Inferior parietal cortex (tissue), 1 donor: ENCODE data around the gene NSUN2.
A peak's percentile ranks its signal among the peaks of the same experiment; 100 is the strongest.
"Not testable (repeated sequence)": the region's sequence is repeated elsewhere in the genome, so short reads cannot be mapped to it uniquely, and the experiment has no call there.

Source experiments
- DNase-seq: peaks from one replicate; pipeline ENCODE4 v3.0.0-alpha.2; 2016; ENCODE audit errors: extremely low spot score

The NSUN2 gene

DNA sequence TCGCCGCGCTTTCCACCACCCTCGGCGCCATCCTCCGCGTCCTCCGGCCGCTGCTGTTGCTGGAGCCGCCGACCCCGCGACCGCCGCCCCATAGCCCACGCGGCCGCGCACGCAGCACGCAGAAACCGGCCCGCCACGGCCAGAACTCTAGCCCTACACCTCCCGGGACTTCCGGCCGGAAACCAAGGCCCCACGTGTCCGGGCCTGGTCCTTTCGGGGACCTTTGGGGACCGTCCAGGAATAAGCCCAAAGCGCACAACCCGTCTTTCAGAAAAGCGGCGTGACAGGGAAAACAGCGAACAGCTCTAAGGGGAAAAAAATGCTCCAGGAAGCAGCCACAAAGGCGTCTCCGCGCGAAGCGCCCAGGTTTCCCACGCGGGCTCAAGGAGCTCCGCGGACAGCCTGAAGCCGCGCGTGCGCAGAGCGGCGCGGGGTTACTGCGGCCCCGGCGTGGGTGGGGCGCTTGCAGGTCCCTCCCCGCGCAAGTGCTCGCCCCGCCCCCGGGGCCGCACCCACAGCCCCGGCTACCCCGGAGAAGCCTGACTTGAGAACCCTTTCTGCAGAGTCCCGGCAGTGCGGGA, at the start of gene NSUN2, which contains the start of gene SRD5A1:
Gene NSUN2 (minus strand): TSS at position 157 of the 581 bp plus-strand sequence. CDS start 65 bp downstream, at position 92.
Gene SRD5A1 (plus strand): TSS at position 553 of the 581 bp plus-strand sequence. CDS start 137 bp downstream, outside the sequence.
- peak; percentile 91 for DNase-seq

DNA sequence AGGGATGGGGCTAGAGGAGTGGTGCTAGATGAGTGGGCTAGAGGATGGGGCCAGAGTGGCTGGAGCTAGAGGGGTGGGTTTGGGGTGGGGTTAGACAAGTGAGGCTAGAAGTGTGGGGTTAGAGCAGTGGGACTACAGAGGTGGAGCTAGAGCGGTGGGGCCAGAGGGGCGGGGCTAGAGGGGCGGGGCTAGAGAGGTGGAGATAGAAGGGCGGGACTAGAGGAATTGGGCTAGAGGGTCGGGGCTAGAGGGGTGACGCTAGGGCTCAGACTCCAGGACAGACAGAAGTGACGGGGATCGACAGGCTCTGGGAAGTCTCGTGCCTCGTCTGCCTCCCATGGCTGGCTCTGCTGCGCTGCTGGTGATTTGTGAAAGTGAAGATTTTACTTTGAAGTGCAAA, 49.4 kb upstream of the NSUN2 start:
- DNase-seq, result no peak

DNA sequence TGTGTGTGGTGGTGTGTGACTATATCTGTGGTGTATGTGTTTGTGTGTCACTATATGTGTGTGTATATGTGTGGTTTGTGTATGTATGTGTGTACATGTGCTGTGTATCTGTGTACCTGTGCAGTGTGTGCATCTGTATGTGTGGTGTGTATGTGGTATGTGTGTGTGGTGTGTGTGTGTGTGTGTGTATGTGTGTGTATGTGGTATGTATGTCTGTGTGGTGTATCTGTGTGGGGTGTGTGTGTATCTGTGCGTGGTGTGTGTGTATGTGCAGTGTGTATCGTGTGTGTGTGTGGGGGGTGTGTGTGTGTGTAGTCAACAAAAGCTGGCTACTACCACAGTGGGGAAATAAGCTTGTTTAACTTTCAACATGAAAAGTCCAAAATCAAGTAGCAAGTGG, 48.8 kb upstream of the NSUN2 start:
- DNase-seq, result no peak

DNA sequence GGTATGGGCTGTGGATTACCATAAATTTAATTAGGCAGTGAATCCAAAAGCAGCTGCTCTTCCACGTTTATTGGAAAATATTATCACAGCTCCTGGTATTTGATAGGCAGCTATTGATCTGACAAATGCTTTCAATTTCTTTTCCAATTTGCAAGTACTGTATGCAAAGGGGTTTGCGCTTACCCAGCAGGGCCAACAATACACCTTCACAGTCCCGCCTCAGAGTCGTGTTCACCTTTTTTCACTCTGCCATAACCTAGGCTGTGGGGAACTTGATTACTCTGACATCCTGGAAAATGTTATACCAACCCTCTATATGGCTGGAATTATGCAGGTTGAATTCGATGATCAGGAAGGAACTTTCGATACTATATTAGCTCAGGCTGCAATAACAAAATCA, 48.1 kb upstream of the NSUN2 start:
- no peak for DNase-seq

DNA sequence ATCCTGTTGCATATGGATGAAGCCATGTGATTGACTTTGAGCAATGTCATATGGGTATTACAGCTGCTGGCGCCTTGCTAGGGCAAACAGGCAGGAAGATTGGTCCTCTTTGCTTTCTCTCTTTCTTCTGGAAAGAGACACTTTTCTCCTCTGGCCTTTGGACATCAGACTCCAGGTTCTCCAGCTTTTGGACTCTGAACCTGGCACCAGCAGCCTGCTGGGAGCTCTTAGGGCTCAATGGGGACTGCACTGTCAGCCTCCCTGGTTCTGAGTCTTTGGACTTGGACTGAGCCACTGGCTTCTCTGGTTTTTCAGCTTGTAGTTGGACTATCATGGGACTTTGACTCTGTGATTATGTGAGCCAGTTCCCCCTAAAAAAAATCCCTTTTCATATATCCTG, 45.5 kb upstream of the NSUN2 start:
- DNase-seq, result no peak

DNA sequence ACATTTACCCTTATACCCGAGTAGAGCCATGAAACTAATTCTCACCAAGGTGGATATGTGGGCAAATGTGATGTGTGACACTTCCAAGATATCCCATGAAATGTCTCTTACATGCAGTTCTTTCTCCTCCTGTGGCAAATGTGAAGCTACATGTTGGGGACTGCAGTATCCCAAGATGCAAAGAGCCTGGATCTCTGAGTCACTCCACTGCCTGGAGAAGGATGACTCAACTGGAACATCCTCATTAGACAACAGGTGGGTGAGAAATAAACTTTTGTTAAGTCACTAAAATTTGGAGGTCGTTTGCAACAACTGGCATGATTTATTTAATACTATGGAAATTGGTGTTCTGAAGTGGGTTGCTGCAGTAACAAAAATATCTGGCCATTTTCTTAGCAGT, 43.9 kb upstream of the NSUN2 start:
- DNase-seq, result no peak

DNA sequence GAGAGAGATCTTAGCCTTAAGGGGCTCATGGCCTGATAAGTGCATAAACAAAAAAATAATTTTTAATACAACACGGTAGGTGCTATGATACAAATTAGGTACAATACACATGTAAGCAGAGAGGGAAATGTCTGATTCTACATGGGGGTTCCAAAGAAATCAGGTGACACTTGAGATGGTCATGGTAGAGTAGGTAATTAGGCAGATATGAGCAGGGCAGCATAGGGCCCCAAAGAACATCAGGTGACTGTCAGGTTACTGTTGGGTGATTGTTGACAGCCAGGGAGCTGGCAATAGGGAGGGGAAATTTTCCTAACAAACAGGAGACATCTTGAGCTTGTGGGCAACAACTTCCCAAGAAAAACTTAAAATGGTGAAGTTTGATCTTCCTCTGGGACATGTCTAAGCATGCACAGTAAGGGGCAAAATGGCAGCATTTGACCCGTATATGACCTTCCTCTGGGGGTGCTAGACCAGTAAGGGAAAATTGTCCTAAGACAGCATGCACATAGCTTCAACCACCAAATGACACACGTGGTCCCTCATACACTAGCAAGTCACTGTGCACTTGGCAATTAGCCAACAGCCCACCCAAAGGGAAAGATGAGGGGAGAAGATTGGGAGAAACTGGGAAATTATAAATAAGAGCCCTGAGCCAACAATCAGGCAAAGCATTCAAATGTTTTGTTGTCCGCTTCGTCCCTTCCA, 43.1 kb upstream of the NSUN2 start:
- no peak for DNase-seq

DNA sequence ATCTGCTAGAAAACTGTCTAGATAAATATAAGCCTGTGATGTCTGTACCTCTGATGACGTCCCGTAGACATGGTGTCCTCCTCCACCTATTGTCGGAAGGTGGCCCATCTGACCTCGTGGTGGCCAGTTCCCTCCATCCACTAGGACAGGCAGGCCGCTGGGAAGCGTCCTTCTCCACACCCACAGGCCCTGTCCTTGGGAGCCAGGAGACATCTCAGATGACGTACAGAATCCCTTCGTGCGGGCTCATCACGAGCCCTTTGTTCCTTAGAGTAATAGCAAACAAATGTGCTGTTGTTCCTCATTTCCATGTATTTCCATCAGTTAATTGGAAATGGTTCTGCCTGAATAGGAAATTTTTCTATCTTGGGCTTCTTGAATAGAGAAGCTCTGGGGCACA, 42.0 kb upstream of the NSUN2 start:
- no peak for DNase-seq

DNA sequence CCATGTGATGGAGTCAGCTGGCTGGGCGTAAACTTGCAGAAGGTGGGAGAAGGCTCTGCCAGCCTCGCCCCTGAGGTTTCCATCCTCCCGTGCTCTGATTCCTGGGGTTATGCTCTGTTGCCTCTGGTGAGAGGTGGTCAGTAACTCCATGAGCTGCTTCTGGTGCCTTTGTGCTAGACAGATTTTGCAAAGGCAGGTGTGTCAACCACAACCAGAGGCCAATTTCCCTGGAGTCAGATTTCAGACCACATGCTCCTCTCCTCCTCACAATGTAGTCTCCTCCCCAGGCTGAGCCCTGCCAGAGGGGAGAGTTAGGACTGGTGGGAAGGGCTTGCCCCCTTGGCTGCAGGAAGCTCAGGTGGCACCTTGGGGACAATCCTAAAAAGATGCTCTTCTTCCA, 41.6 kb upstream of the NSUN2 start:
- no peak for DNase-seq

DNA sequence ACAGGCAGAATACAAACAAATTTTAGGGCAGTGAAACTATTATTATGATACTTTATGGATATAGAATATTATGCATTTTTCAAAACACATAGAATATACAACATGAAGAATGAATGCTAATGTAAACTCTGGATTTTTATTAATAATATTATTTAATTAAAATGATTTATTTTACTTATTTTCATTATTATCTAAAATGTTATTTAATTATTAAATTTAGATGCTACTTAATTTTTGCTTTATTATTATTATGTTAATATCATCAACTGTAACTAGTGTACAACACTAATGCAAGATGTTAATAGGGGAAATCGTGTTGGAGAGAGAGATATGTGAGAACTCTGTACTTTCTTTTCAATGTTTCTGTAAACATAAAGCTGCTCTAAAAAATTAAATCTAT, 41.1 kb upstream of the NSUN2 start:
- DNase-seq, result no peak

DNA sequence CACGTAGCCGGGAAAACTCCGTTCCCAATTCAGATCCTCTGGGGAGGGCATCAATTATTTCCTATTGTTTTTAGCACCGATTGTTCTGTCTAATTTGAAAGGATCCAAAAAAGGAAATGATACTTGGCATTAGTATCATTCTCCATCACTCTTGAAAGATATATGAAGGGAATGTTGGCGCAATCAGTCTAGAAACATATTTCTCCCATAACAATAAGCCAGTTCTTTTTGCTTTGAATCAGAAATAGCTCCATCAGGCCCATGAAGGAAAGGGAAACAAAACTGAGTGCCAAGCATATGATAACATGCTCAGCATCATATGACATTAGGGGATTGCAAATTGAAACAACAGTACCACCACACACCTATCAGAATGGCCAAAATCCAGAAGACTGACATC, 40.2 kb upstream of the NSUN2 start:
- no peak for DNase-seq

DNA sequence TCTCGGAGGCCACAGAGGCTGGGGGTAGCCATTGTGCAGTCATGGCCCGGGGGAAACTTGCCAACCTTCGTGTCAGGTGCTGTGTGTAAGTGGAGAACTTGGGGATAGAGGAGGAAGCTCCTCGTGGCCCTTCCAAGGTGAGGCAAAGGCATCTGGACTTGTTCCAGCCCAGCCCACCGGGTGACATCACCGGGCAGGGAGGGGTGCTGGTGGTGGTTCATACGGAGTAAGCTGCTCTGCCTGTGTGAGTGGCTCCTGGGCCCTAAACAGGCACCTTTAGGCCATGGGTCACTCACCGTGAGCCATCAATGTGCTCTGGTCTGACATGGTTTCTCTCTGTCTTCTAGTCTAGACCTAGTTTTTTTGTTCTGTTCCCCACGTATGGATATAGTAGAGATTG, 35.9 kb upstream of the NSUN2 start:
- not testable (repeated sequence) for DNase-seq

DNA sequence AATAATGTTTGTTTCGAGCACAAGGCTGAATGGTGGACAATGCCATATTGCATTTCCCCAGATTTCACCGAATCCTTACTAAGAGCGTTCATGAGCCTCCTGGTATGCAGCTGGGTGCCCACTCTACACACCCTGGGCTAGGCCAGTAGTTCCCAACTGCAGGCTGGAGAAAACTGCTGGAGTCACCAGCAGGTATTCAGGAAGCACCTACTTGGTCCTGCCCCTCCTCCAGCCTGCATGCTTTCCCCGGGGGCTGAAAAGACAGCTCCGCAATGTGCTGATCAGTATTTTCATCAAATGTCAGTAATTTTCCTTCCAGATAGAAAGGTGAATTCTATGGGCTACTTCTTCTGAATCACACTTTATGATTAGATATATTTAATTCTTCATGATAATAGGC, 34.8 kb upstream of the NSUN2 start:
- DNase-seq, result no peak

DNA sequence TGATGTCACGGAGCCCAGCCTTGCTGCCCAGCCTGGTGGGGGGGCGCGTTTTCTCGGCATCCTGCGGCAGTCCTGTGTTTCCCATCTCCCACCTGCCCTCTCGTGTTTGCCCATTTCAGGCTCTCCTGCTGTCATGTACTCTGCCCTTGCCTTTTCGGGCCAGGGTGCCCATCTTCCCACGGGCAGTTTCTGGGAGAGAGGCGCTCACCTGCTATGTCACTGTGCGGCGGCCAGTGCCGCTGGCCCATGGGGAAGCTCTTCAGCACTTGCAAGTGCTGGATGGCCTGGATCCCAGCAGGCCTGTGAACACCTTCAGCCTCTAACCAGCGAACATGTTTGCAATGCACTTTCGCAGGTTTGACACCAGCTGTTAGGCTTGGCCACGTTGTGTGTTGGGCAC, 33.9 kb upstream of the NSUN2 start:
- DNase-seq, result no peak

DNA sequence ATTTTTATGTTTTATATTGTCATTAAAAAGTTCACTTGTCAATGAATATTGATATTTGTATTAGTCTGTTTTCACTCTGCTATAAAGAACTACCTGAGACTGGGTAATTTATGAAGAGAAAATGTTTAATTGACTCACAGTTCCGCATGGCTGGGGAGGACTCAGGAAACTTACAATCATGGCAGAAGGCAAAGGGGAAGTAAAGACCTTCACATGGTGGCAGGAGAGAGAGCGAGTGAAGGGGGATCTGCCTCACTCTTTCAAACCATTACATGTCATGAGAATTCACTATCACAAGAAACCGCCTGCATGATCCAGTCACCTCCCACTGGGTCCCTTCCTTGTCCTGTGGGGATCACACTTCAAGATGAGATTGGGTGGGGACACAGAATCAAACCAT, 27.8 kb upstream of the NSUN2 start:
- no peak for DNase-seq

DNA sequence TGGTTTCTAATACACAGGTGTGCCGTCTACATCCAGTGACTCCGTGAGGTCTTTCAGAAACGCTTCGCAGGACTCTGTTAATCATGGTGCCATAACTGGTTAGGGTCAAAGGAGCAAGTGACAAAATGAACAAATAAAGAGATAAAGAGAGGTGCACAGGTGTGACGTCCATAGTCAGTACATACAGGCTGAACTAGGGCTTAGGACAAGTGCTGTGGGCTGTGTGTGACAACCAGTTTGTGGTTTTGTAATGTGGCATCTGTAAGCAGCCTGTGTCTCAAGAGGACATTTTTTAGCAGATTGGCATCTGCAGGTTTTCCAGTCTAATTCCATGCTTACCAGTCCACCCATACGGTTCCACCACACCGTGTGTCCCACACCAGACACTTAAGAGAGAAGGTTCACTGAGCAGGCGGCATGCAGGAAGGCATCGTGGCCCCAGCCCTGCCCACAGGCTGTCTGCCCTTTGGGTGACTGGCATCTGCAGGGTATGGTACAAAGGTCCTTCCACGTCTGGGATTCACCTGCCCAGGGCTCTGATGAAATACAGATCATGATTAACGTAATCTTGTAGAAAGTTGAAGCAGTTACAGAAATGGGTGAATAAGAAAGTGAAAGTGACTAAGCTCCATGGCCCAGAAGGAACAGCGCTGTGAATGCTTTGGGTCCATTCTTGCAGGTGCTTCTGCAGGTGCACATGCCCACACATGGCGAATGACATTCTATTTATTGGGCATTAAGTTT, 27.3 kb upstream of the NSUN2 start:
- no peak for DNase-seq

DNA sequence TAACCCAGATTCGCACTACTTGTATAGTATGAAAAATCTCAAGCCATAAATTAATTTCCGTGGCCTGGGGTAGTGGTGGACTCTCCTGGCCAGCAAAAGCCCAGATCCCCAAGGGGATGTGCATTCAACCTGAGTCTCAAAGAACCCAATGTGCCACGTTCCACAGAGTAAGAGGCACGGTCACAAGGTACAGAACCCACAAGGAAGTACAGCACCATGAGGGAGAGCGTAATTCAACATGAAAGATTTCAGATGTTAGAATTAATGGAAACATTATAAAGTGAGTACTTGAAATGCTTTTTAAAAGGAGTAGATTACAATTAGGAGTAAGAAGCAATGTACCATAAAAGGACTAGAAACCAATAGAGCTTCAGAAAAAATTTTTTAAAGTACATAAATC, 23.8 kb upstream of the NSUN2 start:
- no peak for DNase-seq

DNA sequence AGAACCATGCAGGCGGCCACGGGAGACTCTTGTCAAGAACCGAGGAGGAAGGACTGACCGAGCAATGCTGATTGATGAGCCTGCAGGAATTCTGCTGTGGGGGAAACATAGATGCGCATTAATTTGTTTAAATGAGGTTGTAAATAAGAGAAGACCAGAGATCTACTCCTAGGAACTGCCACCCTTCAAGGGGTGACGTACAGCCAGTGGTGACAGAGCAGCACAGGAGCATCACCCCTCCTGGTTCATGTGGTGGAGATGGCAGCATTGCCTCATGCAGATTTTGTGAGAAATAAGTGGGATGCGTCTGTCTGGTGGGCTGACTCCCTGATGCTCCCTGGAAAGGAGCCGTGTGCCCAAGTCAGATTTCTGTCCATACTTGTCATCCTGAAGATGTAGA, 22.6 kb upstream of the NSUN2 start:
- DNase-seq, result no peak

DNA sequence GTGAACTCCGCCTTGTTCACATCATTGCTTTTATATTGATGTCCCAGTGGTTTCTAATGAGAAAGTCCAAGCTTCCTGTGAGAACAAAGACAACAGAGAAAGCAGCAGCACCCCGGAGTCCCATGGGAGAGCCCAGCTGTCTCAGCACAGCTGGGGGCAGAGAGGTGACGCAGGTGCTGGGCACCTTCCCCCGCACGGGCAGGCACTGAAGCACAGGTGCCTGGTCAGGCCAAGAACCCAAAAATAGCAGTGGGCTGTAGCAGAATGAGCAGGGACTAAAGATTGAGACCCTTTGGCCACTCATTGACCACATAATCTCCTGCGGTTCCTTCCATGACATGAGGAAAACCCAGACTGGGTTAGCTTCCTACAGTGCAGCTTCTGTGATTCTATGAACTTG, 19.2 kb upstream of the NSUN2 start:
- no peak for DNase-seq

DNA sequence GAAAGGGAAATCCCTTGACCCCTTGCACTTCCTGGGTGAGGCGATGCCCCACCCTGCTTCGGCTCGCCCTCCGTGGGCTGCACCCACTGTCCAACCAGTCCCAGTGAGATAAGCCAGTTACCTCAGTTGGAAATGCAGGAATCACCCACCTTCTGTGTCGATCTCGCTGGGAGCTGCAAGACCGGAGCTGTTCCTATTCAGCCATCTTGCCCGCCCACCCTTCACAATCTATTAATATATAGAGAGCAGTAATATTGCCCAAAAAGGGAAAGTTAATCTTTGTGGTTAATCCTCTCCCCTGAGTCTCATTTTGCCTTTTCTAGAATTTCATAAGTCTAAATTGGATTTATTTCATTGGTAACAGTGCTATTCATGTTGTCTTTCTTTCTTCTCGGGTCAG, 16.8 kb upstream of the NSUN2 start:
- no peak for DNase-seq

DNA sequence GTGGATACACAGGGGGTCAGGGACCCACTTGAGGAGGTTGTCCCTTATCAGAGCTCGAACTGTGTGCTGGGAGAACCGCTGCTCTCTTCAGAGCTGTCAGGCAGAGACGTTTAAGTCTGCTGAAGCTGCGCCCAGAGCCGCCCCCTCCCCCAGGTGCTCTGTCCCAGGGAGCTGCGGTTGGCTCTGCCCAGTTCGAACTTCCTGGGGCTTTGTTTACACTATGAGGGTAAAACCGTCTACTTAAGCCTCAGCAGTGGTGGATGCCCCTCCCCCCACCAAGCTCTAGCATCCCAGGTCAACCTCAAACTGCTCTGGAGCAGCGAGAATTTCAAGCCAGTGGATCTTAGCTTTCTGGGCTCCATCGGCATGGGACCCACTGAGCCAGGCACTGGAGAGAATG, 16.3 kb upstream of the NSUN2 start:
- DNase-seq, result no peak

DNA sequence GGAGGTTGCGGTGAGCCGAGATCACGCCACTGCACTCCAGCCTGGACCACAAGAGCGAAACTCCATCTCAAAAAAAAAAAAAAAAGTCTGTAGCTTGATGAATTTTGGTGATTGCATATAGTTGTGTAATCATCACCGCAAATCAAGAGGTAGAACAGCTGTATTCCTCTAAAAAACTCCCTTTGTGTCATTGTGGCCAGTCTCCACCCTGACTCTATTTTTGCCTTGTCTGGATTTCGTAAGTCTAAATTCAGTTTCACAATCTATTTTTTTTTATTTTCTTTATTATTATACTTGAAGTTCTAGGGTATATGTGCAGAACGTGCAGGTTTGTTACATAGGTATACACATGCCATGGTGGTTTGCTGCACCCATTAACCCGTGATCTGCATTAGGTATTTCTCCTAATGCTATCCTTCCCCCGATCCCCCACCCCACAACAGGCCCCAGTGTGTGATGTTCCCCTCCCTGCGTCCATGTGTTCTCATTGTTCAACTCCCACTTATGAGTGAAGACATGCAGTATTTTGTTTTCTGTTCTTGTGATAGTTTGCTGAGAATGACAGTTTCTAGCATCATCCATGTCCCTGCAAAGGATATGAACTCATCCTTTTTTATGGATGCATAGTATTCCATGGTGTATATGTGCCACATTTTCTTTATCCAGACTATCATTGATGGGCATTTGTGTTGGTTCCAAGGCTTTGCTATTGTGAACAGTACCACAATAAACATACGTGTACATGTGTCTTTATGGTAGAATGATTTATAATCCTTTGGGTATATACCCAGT, 12.9 kb upstream of the NSUN2 start:
- not testable (repeated sequence) for DNase-seq
